Endothelial cell (in vitro differentiated cells): ENCODE measurements around the gene MVK. TPM values are rescaled to one million over a fixed set of nuclear protein-coding genes. Genes with fewer than 3 reads are reported as not detected.

Experiments used
- DNase-seq: peaks from one replicate; pipeline ENCODE4 v3.0.0; 2021; ENCODE audit warnings: low spot score
- H3K27ac Mint-ChIP-seq: one replicate; pipeline ENCODE4 v1.8.0; 2021; ENCODE audit warnings: mixed read lengths, inconsistent platforms; ENCODE audit not compliant: unreplicated experiment
- H3K27me3 Mint-ChIP-seq: one replicate; pipeline ENCODE4 v1.8.0; 2021; ENCODE audit warnings: mild to moderate bottlenecking, moderate library complexity, mixed read lengths, inconsistent platforms; ENCODE audit not compliant: unreplicated experiment
- H3K36me3 Mint-ChIP-seq: one replicate; pipeline ENCODE4 v1.8.0; 2021; ENCODE audit warnings: mild to moderate bottlenecking, low read depth, mixed read lengths, inconsistent platforms; ENCODE audit not compliant: unreplicated experiment
- H3K4me1 Mint-ChIP-seq: one replicate; pipeline ENCODE4 v1.8.0; 2021; ENCODE audit warnings: mild to moderate bottlenecking, mixed read lengths, inconsistent platforms; ENCODE audit not compliant: unreplicated experiment
- H3K4me3 Mint-ChIP-seq: one replicate; pipeline ENCODE4 v1.8.0; 2021; ENCODE audit warnings: mild to moderate bottlenecking, mixed read lengths, inconsistent platforms; ENCODE audit not compliant: unreplicated experiment
- H3K9me3 Mint-ChIP-seq: one replicate; pipeline ENCODE4 v1.8.0; 2021; ENCODE audit warnings: mixed read lengths, inconsistent platforms; ENCODE audit not compliant: unreplicated experiment
- total RNA-seq: library from RNA; stranded (reverse); fragmentation: NEBNext Ultra II Directional; extraction: Animal tissue kit (Norgen Biotek cat#: 25700); gene quantifications from one replicate; pipeline ENCODE4 v1.2.1, GENCODE V29; 2021; ENCODE audit not compliant: unreplicated experiment
- TF ChIP-seq, protein P1 (sequence below): fragments of 200-600 bp; sonication (generic); IDR thresholded peaks from one replicate; pipeline ENCODE4 v1.5.0; 2021; ENCODE audit warnings: antibody characterized with exemption; ENCODE audit not compliant: unreplicated experiment

The MVK gene
- total RNA-seq, 1 donor from 2014 or later, result 40.7 TPM

DNA sequence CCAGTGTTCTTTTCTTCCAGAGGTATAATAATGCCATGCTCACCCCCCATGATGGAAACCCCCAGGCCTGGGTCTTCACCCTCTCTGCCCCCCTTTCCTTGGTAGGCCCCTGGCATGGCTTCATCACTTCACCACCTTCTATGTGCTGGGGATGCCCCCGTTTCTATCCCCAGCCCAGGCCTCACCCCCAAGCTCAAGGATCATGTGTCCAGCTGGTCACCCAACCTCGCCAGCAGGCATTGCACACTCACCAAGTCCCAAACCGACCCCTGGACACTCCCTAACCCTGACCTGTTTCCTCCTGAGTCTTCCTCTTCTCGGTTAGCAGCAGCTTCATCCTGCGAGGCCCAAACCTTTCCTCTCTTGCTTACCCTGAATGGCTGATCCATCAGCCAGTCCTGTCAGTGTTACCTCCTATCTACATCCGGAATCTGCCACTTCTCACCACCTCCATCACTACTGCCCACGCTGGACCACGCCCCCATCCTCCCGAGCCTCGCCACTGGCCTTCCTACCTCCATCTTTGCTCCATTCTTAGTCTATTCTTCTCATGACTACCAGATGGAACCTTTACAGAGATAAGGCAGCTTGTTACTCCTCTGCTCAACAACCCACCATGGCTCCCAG lies 69.0 kb downstream of the MVK start:
- Mint-ChIP-seq H3K27me3 (peaks cover 10% of the 10 kb centered on the region), H3K4me3 (no peak overlapping the region), H3K9me3 (no peaks in the 10 kb centered on the region), H3K27ac (no peak overlapping the region), H3K4me1 (no peaks in the 10 kb centered on the region), H3K36me3 (no peaks in the 10 kb centered on the region)
- TF ChIP-seq, protein P1, sequence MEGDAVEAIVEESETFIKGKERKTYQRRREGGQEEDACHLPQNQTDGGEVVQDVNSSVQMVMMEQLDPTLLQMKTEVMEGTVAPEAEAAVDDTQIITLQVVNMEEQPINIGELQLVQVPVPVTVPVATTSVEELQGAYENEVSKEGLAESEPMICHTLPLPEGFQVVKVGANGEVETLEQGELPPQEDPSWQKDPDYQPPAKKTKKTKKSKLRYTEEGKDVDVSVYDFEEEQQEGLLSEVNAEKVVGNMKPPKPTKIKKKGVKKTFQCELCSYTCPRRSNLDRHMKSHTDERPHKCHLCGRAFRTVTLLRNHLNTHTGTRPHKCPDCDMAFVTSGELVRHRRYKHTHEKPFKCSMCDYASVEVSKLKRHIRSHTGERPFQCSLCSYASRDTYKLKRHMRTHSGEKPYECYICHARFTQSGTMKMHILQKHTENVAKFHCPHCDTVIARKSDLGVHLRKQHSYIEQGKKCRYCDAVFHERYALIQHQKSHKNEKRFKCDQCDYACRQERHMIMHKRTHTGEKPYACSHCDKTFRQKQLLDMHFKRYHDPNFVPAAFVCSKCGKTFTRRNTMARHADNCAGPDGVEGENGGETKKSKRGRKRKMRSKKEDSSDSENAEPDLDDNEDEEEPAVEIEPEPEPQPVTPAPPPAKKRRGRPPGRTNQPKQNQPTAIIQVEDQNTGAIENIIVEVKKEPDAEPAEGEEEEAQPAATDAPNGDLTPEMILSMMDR, result no peak
- DNase-seq, result no peak

GRCh38 chr12:109645194-109645593 lies 71.6 kb downstream of the MVK start:
- Mint-ChIP-seq H3K27me3 (peaks cover 10% of the 10 kb centered on the region), H3K27ac (no peak overlapping the region), H3K4me3 (no peak overlapping the region), H3K4me1 (no peaks in the 10 kb centered on the region), H3K36me3 (no peaks in the 10 kb centered on the region), H3K9me3 (no peaks in the 10 kb centered on the region)
- TF ChIP-seq, protein P1, result no peak
- DNase-seq, result no peak

- no peak overlapping the region for H3K4me3 Mint-ChIP-seq
- H3K9me3 Mint-ChIP-seq, result no peaks in the 10 kb centered on the region
- H3K36me3 Mint-ChIP-seq, result no peaks in the 10 kb centered on the region
- H3K4me1 Mint-ChIP-seq, result no peaks in the 10 kb centered on the region
- H3K27me3 Mint-ChIP-seq, result peaks cover 10% of the 10 kb centered on the region
- DNase-seq, result no peak
- no peak overlapping the region for H3K27ac Mint-ChIP-seq
- TF ChIP-seq, protein P1, result no peak
Observed at GRCh38 chr12:109645708-109646107, 72.1 kb downstream of the MVK start.

Other genes starting within 250 kb of the MVK start
- gene MYO1H, start 225.9 kb upstream of the MVK start, total RNA-seq, result 4.4 TPM
- 128 TPM for gene KCTD10, start 96.5 kb upstream of the MVK start, total RNA-seq
- gene UBE3B, start 96.2 kb upstream of the MVK start, total RNA-seq, result 44.3 TPM
- 41.6 TPM for gene MMAB, start 290 bp upstream of the MVK start, total RNA-seq
- gene FAM222A, start 140.0 kb downstream of the MVK start, total RNA-seq, result 14.2 TPM